H4 (cell line): ENCODE measurements around the gene NFKBIB. TPM values are rescaled to one million over a fixed set of nuclear protein-coding genes. Genes with fewer than 3 reads are reported as not detected.
"Not testable (repeated sequence)": the region's sequence is repeated elsewhere in the genome, so short reads cannot be mapped to it uniquely, and the experiment has no call there.

Experiments
- DNase-seq: peaks from one replicate; pipeline ENCODE4 v3.0.0-alpha.2; 2015; ENCODE audit warnings: low spot score
- total RNA-seq: library from RNA; depleted of rRNA; stranded (reverse); fragments of >200 nt; shearing (Covaris generic); gene quantifications from 2 replicates; pipeline ENCODE4 v1.2.3, GENCODE V29; 2014

Gene NFKBIB
- total RNA-seq, 1 experiment from 2014 or later, result 19.2 TPM

DNA sequence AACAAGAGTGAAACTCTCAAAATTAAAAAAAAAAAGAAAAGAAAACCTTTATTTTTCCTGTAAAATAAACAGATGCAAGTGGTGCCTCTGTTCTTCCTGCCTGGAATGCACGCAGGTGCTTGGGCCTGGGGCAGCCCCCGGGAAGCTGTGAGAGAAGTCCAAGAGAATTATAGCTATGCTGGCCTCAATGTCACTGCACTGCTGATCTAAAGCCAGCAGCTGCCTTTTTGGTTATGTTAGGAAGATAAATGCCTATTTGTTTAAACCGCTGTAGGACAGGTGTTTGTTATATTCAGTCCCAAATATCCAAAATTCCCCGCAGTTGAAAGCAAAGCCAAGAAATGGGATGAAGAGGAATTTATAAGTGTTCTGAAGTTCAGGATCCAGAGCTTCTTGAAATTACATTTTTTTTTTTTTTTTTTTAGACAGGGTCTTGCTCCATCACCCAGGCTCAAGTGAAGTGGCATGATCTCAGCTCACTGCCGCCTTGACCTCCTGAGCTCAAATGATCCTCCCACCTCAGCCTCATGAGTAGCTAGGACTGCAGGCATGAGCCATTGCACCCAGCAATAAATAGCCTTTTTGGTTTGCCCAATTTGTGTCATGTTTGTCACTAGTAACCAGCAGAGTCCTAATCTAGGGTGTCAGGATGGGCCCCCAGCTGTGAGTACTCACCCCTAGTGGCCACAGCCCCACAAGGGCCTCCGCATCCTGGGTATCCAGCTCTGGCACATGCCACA lies 23.9 kb upstream of the NFKBIB start:
- DNase-seq, result no peak

DNA sequence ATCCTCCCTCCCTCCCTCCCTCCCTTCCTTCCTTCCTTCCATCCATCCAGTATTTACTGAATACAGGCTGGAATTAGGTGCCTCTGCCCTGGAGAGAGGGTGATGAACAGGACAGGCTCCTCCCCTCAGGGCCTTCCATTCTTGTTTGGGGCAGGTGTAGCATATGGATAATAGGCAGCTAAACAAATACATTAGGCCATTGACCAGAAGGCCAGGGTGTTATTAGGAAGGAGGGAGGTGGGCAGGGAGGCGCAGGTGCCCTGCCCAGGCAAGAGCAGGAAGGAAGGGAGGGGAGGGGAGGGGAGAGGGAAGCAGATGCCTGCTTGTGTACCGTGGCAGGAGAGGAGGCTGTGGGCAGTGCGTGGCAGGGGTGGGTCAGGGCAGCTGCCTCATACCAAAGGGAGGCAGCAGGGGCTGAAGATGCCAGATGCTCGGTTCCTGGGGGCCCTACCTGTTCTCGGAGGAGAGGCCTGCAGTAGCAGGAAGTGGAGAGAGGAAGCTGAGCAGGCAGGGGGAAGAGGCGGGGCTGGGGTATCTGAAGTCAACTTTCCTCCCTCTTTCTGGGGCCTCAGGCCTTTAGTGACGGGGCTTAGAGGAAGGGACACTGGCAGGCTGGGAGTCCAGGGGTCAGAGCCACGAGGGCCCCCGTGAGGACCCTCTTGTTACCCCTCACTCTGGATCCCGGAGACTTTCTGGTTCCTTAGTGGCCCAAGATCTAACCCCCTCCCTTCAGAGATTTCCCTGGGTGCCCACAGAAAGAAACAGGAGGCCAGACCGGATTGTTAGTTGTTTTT lies 21.8 kb upstream of the NFKBIB start, which contains the start of gene RINL:
Gene RINL, minus strand, starts transcription at position 495 of the 794 bp plus-strand sequence. CDS start 1,533 bp downstream, outside the sequence.
- DNase-seq, result no peak

DNA sequence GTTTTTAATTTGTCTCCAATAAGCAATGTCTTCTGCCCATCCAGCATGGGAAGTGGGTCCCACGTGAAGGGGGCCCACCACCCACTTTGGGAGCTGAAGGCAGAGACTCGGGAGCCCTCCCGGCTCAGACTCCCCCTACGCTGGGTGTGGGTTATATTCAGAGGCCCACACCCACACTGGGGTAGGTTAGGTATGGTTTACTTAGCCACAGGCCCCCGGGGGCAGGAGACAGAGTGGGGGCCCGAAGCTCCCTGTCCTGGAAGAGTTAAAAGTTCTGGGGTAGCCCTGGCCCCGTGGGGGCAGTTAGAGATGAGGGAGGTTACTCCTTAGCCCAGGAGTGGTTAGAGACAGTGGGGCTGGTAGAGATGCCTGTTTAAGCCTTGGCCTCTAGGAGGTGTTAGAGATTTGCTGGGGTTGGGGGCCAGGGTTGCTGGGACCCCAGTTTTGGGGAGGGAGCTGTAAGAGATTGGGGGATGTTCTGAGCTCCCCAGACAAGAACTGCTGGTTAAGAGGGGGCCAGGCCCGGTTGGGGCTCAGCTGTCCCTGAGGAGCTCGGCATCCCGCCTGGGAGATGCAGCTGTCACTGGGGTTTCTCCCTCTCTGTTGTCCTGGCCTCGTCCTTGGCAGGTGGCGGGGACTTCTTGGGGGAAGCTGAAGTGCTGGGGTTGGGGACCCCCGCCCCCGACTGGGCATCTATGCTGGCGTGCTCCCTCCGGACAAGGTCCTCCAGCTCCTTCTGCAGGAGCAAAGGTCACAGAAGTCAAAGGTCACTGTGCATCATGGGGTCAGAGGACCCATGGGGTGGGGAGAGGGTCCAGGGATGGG lies 21.0 kb upstream of the NFKBIB start:
- no peak for DNase-seq

DNA sequence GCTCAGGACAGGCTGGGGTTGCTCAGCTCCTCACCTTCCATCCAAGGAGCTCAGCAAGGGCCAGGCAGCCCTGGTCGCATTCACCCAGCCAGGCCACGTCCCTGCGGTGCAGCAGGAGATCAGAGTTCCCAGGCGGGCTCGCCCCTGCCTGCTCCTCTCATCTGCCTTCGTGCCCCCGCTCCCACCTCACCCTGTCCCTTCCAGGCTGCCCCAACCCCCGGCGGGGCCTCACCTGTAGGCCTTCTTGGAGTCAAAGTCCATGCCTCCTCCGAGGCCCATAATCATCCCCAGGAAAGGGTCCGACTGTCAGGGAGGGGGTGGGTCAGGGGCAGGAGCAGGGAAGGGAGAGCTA lies 20.4 kb upstream of the NFKBIB start:
- DNase-seq, result no peak

DNA sequence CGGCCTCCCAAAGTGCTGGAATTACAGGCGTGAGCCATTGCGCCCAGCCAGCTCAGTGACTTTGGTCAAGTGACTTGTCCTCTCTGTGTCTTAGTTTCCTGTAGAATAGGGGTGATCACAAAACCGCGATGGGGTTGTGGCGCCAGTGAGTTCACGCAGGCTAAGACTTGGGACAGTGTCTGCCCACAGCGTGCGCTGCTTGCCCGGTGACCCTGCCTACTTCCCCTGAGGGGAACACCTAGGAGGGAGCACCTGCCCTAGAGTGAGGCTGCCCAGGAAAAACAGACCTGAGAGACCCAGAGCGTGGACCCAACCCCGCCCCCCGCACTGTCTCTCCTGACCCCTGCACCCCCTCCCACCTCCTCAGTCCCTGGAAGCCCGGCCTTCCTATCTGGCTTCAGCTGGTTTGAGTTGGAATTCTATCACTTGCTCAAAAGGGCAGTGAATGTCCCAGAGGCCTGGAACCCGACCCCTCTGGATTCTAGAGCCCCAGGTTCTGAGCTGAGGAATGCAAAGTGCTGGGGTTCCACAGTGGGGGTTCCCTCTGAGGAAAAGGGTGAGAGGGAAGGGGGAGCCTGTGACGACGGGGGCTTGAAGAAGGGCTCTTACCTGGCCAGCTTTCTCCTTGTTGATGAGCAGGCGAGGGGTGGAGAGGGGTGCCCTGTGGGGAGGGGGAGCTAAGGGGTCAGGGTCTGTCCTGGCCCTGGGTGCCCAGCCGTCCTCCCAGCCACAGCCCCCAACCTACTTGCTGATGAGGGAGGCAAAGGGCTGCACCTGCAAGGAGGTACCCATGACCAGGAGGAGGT lies 19.5 kb upstream of the NFKBIB start:
- no peak for DNase-seq

DNA sequence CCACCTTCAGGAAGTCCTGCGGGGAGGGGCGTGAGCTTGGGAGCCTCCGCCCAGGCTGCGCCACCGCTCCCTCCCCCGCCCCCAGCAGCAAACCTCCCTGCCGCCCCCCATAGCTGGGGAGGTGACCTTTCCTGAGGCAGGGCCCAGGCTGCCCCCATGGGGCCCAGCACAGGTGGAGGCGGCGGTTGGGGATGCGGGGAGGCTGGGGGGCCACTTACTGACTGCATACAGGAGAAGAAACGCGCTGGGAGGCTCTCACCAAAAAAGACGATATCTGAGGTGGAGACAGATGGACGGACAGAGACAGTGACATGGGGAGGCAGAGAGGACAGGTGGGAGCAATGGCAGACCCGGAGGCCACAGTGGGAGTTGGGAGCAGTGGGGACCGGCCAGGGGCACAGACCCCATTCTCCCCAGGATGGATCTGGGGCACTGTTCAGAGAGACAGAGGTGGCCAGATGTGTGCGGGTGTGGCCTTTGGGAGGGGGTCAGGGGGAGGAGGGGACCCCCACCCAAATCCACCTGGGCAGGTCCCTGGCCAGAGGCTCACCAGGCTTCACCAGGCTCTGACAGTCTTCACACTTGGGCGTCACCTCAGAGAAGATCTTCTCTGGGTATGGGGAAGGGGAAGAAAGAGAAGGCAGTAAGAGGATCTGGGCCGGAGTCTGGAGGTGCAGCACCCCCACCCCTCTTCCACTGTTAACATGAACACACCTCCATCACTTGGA lies 18.7 kb upstream of the NFKBIB start:
- no peak for DNase-seq

DNA sequence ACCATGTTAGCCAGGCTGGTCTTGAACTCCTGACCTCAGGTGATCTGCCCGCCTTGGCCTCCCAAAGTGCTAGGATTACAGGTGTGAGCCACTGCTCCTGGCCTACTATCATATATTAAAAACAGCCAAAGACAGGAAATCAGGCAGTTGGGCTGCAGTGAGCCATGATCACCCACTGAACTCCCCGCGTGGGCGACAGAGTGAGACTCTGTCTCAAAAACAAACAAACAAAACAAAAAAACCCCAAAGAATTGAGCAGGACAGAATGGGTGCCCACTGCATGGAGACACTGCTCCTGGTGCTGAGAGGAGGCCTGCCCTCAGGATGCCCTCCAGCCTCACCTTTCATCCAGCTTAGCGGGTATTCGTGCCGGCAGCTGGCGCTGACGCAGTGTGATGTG lies 16.5 kb upstream of the NFKBIB start:
- DNase-seq, result no peak

DNA sequence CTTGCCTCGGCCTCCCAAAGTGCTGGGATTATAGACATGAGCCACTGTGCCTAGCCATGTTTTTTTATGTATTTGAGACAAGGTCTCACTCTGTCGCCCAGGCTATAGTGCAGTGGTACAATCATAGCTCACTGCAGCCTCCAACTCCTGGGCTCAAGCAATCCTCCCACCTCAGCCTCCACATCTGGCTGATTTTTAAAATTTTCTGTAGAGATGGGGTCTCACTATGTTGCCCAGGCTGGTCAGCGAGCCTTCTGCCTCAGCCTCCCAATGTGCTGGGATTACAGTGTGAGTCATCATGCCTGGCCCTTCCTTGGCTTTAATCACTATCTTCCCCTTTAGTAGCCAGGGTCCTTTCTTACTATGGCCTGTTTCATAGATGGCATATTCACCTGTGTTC lies 15.1 kb upstream of the NFKBIB start:
- not testable (repeated sequence) for DNase-seq

DNA sequence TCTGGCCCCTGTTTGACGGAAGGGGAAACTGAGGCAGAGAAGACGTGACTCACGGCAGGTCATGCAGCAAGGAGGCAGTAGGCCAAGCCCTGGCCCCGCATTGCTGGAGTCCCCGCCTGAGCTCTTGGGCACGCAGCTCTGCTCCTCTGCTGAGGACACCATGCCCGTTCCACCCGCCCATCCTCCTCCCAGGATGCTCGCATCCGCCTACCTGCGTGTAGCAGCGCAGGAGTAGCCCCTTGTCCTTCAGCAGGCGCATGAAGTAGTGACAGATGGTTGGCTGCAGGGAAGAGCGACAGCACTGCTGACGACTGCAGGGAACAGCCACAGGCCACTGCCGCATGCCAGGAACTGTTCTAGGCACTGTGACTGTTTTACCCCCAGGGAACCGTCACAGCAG lies 10.9 kb upstream of the NFKBIB start:
- DNase-seq, result no peak

DNA sequence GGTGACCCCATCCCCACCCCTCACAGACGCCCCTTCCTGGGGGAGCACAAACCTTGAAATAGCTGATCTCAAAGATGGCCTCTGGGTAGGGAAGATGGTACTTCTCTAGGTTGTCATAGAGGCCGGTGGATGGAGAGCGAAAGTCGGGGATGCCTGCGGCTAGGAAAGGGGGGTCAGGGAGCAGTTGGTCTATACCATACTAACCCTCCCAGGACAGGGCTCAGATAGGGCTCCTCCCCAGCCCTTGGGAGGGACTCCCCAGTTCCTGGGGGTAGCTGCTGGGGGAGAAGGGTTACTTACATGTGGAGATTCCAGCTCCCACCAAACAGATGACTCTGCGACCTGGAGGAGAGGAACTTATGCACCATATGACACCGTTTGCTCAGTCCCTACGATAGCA lies 10.0 kb upstream of the NFKBIB start:
- no peak for DNase-seq

DNA sequence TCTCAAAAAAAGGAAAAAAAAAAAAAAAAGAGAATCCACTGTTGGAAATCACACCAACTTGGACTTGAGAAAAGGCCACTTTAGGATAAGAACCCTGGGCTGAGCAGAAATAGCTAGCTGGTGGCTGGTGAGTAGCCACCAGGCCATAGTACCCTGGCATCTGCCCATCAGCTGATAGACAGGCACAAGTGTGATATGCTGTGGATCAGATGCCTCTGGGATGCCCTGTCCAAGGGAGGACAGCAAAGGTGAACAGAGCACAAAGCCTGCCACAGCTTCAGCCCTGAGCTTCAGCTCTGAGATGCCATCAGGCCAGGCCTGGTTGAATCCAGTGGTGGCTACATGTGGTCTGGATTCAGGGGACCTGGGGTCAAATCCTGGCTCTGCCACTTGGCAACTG lies 9.1 kb upstream of the NFKBIB start:
- DNase-seq, result no peak

DNA sequence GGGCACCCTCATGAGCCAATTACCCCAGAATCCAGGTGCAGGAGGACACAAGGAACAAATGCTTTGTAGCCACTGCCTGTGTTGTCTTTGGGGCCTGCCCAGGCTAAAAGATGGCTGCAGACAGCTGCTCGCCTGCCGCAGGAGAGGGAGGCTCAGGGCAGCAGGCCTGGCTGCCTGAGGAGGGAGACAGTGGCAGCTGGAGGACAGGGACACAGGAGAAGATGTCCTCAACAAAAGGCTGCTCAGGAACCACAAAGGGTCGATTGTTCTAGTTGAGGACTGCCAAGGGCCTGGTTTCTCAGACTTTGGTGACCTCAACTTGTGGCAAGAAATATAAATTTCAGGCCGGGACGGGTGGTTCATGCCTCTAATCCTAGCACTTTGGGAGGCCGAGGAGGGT lies 8.0 kb upstream of the NFKBIB start:
- DNase-seq, result no peak

DNA sequence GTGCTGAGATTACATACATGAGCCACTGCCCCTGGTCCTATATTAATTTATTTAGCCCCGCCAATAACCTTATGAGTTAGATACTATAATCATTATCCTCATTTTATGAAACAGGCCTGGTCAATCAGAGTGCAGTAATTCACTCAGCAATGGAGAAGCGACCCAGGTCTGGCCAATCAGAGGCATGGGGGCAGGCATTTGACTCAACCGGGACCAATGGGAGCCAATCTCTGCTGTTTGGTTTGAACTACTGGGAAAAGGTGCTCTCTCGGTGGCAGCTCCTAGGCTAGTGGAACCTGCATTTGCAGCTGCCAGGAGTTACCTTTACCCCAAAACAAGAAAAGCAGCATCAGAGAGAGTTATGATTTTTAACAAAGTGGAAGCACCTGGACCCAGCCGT lies 6.9 kb upstream of the NFKBIB start:
- no peak for DNase-seq

DNA sequence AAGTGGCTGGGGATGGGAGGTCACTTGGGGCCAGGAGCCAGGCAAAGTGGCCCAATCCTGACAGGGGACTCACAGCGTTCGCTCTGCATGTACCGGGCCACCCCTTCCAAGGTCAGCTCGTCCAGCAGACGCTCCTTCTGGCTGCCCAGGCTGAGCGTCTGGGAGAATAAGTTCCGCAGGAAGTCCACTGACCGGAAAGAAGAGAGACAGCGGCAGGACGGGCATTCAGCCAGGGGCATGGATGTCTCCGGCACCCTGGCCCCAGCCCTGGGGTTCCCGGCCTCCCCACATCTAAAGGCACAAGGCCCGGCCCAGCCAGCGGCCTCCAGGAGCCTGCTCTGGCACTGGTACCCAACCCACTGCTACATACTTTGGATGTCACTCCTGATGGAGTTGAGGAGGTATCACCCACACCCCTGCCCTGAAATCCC lies 6.4 kb upstream of the NFKBIB start:
- no peak for DNase-seq

DNA sequence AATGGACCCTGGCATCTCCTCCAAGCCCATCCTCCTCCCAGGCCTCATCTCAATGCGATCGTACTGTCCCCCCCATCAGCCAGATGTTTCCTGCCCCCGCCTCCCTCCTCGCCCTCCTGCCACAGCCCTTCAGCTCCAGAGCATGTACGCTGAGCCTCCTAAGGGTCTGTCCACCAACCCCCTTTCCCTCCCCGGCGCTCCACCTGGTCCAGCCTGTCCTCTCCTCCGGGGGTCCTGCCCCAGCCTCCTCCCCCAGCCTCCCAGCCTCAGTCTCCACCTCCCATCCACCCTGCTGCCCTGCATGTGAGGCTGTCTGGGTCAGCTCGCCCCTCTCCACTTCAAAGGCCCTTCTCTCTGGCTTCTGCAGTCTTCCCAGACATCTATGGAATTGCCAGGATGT lies 4.8 kb upstream of the NFKBIB start:
- no peak for DNase-seq

DNA sequence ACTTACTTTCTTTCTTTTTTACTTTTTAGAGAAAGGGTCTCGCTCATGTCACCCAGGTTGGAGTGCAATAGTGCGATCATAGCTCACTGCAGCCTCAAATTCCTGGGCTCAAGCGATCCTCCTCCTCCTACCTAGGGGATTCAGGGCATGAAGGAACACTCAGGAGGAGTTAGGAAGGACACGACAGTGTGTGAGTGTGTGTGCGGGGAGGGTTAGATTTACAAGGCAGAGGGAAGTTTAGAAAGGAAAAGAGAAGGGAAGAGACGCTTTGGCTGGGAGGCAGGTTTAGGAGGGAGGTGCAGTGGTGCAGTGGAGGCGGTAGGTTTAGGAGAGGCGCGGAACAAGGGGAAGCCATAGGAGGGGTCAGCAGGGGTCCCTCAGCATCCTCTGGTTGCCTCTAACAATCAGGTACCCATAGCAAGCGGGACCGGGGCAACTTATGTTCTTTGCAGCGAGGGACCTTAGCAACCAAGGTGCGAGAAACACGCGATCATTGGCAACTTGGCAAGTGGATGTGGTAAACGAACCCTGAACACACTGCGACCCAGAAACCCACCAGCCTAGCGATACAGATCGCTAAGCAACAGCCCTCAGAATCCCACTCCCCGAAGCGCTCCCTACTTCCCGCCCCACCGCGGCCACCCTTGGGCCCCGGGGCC lies 852 bp upstream of the NFKBIB start:
- DNase-seq, result no peak

DNA sequence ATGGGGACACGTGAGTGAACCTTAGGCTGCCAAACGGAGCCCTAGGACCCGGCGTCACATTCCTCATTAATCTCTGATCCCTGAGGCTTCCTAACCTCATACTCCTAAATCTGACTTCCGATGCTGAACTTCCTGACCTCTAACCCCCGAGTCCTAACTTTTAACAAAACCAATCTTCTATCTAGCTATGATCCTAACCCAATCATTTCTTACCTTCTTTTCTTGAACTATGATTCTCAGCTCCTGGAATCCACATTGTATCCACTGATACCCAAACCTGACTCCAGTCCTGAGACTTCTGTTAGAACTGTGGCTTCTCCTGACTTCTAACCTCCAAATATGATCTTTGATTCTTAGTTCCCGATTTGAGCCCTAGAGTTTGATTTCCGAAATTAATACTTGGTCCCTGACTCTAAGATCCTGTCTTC lies 447 bp downstream of the NFKBIB start:
- no peak for DNase-seq

DNA sequence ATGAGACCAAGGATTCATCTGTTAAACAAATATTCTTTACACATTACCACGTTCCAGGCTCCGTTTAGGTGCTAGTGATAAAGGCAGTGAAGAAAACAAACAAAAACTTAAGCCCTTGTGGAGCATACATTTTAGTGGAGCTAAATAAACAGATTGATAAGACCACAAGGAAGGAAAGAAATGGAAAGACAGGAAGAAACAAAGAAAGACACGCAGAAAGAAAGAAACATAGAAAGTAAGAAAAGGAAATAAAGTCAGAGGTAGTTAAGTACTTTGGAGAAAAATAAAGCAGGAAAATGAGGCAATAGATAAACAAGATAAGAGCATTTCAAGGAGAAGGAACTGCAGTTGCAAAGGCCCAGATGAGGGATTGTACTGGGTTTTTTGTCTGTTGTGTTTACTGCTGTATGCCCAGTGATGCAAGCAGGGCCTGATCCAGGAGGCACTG lies 998 bp downstream of the NFKBIB start:
- no peak for DNase-seq

DNA sequence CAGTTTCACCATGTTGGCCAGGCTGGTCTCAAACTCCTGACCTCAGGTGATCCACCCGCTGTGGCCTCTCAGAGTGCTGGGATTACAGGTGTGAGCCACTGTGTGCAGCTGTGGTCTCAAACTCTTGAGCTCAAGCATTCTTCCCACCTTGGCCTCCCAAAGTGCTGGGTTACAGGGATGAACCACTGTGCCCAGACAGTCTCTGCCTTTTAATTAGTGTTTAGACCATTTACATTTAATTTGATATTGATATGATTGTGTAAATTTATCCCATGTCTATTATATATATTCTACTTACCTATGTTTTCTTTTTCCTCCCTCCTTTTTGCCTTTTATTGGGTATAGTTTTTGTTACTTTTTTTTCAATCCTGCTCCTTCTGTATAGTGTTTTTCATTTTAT lies 1.9 kb downstream of the NFKBIB start:
- no peak for DNase-seq
